GM18909 (cell line): ENCODE measurements around the gene DUSP21.
"Not testable (repeated sequence)": the region's sequence is repeated elsewhere in the genome, so short reads cannot be mapped to it uniquely, and the experiment has no call there.

Experiments used
- ATAC-seq: cut with Tn5 transposase; IDR thresholded peaks from one replicate; pipeline ENCODE4 v1.9.1; 2021; ENCODE audit warnings: mild to moderate bottlenecking; ENCODE audit not compliant: unreplicated experiment, poor library complexity

The DUSP21 gene

GRCh38 chrX:44874420-44875184, 30.8 kb downstream of the DUSP21 start:
- ATAC-seq: no peak

- ATAC-seq: no peak
These were observed 31.3 kb downstream of the DUSP21 start for GRCh38 chrX:44875185-44875489.

GRCh38 chrX:44876086-44876485, 32.3 kb downstream of the DUSP21 start:
- no peak for ATAC-seq

GRCh38 chrX:44876767-44877166, 32.9 kb downstream of the DUSP21 start:
- no peak for ATAC-seq

GRCh38 chrX:44878780-44879179, 35.0 kb downstream of the DUSP21 start:
- no peak for ATAC-seq

- ATAC-seq: no peak
These were observed 37.7 kb downstream of the DUSP21 start for GRCh38 chrX:44881549-44881948.

GRCh38 chrX:44882635-44883034, 38.8 kb downstream of the DUSP21 start:
- ATAC-seq: no peak

- ATAC-seq: no peak
These were observed 41.1 kb downstream of the DUSP21 start for GRCh38 chrX:44884944-44885343.

GRCh38 chrX:44889824-44890223, 46.0 kb downstream of the DUSP21 start:
- ATAC-seq: no peak

GRCh38 chrX:44890247-44890646, 46.4 kb downstream of the DUSP21 start:
- ATAC-seq: no peak

- ATAC-seq: not testable (repeated sequence)
These were observed 46.9 kb downstream of the DUSP21 start for GRCh38 chrX:44890687-44891086.

GRCh38 chrX:44891642-44892041, 47.8 kb downstream of the DUSP21 start:
- ATAC-seq: no peak
